ENCODE measurements around the gene CNTROB. TPM values are rescaled to one million over a fixed set of nuclear protein-coding genes. Genes with fewer than 3 reads are reported as not detected.

The CNTROB gene
- total RNA-seq, 2 donors from 2014 or later = 14.0 to 27.0 TPM

DNA sequence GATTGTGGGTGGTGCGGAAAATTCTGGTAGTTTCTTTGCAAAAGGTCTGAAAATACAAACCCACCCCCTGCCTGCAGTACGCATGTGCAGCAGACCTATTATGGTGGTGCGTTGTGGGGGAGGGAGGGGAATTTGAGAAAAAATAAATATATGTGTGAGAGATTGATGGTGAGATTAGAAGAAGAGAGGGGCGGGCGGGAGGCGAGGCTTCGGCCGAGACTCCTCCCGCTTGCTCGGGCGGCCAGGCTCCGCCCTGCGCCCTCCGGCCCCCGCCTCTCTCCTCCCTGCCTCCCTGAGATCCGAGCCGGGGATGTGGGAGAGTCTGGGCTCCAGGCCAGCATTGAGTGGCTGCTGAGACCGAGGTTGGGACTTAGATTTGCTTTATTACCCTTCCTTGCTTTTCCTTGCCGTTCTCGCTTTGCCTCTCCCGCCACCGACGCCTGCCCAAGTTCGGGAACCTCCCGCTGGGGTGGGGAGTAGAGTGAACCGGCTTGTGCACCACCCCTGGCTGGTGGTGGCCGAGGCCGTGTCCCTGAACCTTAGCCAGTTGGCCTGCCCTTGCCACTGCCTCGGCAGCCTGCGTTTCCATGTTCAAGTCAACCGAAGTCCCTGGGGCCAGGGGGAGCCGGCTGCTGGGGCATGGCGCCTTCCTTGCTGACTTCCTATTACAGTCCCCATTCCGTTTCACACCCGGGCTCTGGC lies 44.4 kb upstream of the CNTROB start:
- peaks cover 54% of the 10 kb centered on the region for H3K4me1 ChIP-seq
- H3K9me3 ChIP-seq = no peaks in the 10 kb centered on the region
- no peaks in the 10 kb centered on the region for H3K27me3 ChIP-seq
- intact Hi-C loops (cut with DNase I) = no loop called here
- H3K4me3 ChIP-seq = no peak overlapping the region
- ATAC-seq = peak; percentile 79
- TF ChIP-seq, protein P1, sequence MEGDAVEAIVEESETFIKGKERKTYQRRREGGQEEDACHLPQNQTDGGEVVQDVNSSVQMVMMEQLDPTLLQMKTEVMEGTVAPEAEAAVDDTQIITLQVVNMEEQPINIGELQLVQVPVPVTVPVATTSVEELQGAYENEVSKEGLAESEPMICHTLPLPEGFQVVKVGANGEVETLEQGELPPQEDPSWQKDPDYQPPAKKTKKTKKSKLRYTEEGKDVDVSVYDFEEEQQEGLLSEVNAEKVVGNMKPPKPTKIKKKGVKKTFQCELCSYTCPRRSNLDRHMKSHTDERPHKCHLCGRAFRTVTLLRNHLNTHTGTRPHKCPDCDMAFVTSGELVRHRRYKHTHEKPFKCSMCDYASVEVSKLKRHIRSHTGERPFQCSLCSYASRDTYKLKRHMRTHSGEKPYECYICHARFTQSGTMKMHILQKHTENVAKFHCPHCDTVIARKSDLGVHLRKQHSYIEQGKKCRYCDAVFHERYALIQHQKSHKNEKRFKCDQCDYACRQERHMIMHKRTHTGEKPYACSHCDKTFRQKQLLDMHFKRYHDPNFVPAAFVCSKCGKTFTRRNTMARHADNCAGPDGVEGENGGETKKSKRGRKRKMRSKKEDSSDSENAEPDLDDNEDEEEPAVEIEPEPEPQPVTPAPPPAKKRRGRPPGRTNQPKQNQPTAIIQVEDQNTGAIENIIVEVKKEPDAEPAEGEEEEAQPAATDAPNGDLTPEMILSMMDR (IDR thresholded peaks at IDR 0.05) = peak in 1 of 7 experiments; percentile 11
- TF ChIP-seq POLR2A (IDR thresholded peaks at IDR 0.05) = peak in 2 of 3 donors; percentile 67 to 68
- WGBS, 2 donors = 0% methylated on average over 28 to 35 of the region's 35 CpGs
- H3K27ac ChIP-seq = peak overlapping the region; percentile 90 to 98 (median 94)
- H3K36me3 ChIP-seq (replicated peaks in 1 of 2; ENCODE audit: insufficient read depth in 1 of 2, low read depth in 2 of 2) = peaks cover 0 to 7% of the 10 kb centered on the region in 2 donors
- peak; percentile 94 to 97 (median 95) for DNase-seq

DNA sequence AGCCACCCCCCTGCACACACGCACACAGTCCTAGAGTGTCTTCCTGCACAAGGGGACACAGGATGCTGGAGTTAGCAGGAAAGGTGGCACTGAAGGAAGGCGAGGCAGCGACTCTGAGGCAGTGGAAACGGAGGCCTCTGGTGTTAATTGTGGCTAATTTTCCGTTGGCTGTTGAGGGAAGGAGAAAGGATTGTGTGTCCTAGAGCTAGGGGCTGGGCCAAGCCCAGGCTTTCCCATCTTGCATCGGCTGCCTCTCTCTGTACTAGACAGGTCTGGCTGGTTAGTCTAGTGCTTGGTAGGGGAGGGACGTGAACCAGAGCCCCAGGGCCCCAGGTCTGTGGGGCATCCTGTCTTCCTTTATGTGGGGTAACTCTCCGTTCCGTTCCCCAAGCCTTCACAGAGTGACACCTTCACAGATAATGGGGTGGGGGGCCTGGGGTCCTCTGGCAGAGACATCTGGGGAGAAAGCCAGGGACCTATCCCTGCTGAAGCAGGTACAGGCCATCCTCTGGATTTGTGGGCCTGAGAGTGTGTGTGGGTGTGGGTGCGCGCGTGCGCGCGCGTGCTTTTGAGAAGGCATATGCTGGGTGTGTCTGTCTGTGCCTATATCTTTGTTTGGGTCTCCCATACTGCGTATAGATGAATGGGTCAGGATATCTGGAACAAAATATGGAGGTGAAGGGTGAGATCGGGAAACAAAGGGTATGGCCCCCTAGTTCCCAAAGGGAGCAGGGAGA lies 43.7 kb upstream of the CNTROB start, which contains the start of gene CHD3:
TSS of gene CHD3 (plus strand) at position 606 of the 737 bp plus-strand sequence. CDS start 212 bp downstream, outside the sequence.
- Histone ChIP-seq H3K4me3 (no peak within 1 kb of the TSS), H3K27ac (peak within 1 kb of the TSS; percentile 90 to 98 (median 94)), H3K36me3 (replicated peaks in 1 of 2; ENCODE audit: insufficient read depth in 1 of 2, low read depth in 2 of 2) (peaks cover 0 to 7% of the 10 kb centered on the region in 2 donors), H3K27me3 (no peaks in the 10 kb centered on the region), H3K4me1 (peaks cover 53% of the 10 kb centered on the region), H3K9me3 (no peaks in the 10 kb centered on the region)
- DNase-seq (peak; percentile 41 to 62 (median 58)), ATAC-seq (peak; percentile 20)
- 22 to 26% methylated on average over 16 to 18 of the region's 18 CpGs for WGBS, 2 donors
- intact Hi-C loops (cut with DNase I) = no loop called here
- no peak for TF ChIP-seq POLR2A (IDR thresholded peaks at IDR 0.05)
- TF ChIP-seq, protein P1 (IDR thresholded peaks at IDR 0.05) = no peak

DNA sequence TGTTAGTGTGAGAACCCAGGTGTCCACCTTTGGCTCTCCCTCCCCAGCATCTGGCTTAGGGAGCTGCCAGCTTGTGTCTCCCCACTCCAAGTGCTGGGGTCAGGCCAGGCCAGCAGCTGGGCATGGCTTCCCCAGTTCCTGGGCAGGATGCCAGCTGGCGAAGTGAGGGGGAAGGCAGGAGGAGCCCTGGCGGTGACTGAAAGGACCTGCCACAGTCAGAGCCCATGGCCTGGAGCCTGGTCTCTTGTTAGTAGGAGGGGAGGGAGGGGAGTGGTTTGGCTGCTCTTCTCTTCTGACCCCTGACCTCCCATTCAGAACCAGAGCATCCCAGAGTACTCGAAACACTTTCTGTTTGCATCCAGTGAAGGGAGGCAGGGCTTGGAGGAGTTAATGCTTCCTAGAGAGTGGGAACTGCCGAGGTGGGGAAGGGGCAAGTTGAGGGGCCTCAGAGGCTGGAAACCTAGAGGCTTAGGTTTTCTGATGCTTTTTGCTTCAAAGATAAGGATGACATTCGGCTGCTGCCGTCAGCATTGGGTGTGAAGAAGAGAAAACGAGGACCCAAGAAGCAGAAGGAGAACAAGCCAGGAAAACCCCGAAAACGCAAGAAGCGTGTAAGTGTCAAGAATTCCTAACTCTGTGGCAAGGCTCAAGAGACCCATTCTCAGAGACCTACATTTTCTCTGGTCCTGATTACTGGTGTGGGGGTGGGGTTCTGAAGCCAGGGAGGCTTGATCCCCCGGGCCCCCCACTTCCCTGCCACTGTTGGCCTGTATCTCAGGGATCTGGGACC lies 42.6 kb upstream of the CNTROB start:
- H3K4me1 ChIP-seq = peaks cover 45% of the 10 kb centered on the region
- intact Hi-C loops (cut with DNase I) = no loop called here
- peak; percentile 98 to 100 (median 99) for DNase-seq
- TF ChIP-seq POLR2A (IDR thresholded peaks at IDR 0.05) = peak in 2 of 3 donors; percentile 32 to 45
- TF ChIP-seq, protein P1 (IDR thresholded peaks at IDR 0.05) = peak; percentile 18 to 90 (median 87)
- H3K27ac ChIP-seq = peak overlapping the region; percentile 90 to 98 (median 94)
- no peak overlapping the region for H3K4me3 ChIP-seq
- H3K27me3 ChIP-seq = no peaks in the 10 kb centered on the region
- peaks cover 0 to 14% of the 10 kb centered on the region in 2 donors for H3K36me3 ChIP-seq (replicated peaks in 1 of 2; ENCODE audit: insufficient read depth in 1 of 2, low read depth in 2 of 2)
- 39 to 52% methylated on average over 9 to 11 of the region's 11 CpGs for WGBS, 2 donors
- H3K9me3 ChIP-seq = no peaks in the 10 kb centered on the region
- ATAC-seq = peak; percentile 78

DNA sequence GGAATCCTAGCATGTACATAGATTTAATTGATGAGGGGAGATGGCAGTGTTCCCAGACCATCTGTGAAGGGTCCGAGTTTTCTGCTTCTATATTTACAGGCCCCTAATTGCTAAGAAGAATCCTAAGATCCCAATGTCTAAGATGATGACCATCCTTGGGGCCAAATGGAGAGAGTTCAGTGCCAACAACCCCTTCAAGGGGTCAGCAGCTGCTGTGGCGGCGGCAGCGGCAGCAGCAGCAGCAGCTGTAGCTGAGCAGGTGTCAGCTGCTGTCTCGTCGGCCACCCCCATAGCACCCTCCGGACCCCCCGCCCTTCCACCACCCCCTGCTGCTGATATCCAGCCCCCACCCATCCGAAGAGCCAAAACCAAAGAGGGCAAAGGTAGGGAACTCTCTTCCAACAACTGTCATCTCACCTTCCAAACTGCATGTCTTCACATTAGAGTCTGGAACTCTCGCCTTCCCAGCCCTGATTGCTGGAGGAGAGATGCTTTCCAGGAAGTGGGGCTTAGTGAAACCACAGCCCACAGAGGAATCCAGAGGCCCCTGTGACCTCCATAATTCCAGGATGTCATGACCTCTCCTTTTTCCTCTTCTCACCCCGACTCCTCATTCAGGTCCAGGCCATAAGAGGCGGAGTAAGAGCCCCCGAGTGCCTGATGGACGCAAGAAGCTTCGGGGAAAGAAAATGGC lies 38.7 kb upstream of the CNTROB start:
- 88 to 90% methylated on average over 7 to 15 of the region's 15 CpGs for WGBS, 2 donors
- peak in 1 of 4 donors; percentile 4 for DNase-seq
- intact Hi-C loops (cut with DNase I) = no loop called here
- Histone ChIP-seq H3K36me3 (replicated peaks in 1 of 2; ENCODE audit: insufficient read depth in 1 of 2, low read depth in 2 of 2) (peaks cover 0 to 26% of the 10 kb centered on the region in 2 donors), H3K27ac (no peak overlapping the region), H3K27me3 (no peaks in the 10 kb centered on the region), H3K9me3 (no peaks in the 10 kb centered on the region), H3K4me3 (no peak overlapping the region), H3K4me1 (peaks cover 20% of the 10 kb centered on the region)
- TF ChIP-seq, protein P1 (IDR thresholded peaks at IDR 0.05) = no peak
- no peak for TF ChIP-seq POLR2A (IDR thresholded peaks at IDR 0.05)
- ATAC-seq = no peak

All from body of pancreas (tissue), 4 donors.